Activated naive CD4-positive, alpha-beta T cell treated with anti-CD3 and anti-CD28 coated beads, Interleukin-2, amount 50 U/mL, for 16 hours (primary cell): ENCODE results near the gene IL1A.

Source experiments
- DNase-seq: peaks from one replicate; pipeline ENCODE4 v3.0.0-alpha.2; 2020

Gene IL1A

GRCh38 chr2:112817082-112817689, 32.9 kb upstream of the IL1A start:
- DNase-seq: no peak

GRCh38 chr2:112814278-112814677, 30.0 kb upstream of the IL1A start:
- no peak for DNase-seq

GRCh38 chr2:112813280-112813966, 29.1 kb upstream of the IL1A start:
- no peak for DNase-seq

GRCh38 chr2:112812318-112813267, 28.3 kb upstream of the IL1A start:
- no peak for DNase-seq

DNA sequence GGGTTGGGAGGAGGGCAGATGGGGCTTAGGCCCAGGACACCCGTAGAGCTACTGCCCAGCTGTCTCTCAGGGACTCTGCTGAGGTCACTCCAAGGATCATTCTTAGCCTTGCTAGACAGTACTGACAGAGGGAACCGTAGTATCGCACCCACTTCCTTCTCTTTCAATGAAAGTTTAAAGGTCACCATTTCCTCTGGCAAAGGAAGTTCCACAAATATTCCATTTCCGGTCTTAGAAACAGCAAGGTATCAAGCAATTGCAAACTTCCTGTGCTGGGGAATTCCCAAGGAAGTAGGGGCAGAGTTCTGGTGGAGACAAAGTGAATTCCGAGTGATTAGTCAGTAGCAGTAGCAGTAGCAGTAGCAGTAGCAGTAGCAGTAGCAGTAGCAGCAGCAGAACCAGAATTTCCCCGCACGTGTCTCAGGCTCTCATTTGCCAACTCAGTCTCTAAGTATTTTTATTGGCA, 27.6 kb upstream of the IL1A start:
- DNase-seq: no peak

DNA sequence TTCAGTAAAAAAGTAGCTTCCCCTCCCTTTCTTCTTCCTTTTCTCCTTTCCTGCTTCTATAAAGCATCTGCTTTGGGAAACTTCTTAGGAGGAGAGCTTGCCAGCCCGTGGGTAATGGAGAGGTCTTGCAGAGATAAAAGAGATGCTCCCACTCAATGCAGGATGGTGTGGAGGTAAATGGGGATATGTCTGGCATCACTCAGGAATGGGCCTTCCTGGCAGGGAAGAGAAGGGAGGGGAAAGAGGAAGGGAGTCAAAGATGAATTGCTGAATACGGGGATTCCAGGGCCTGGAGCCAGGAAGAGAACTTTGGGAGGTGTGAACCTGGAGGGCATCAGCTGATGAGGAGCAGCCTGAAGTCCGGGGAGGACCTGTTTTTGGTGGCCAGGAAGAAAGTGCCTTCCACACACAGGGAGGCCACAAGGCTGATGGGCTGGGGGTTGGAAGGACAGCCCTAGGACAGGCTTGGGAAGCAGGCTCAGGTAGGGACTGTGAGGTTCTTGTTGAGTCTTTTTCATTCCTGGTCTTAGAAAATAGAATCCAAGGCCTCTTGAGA, 27.1 kb upstream of the IL1A start:
- DNase-seq: no peak

- DNase-seq: no peak
Observed at GRCh38 chr2:112809112-112809511, 24.8 kb upstream of the IL1A start.

GRCh38 chr2:112807233-112807807, 23.0 kb upstream of the IL1A start:
- no peak for DNase-seq

GRCh38 chr2:112805542-112805941, 21.2 kb upstream of the IL1A start:
- DNase-seq: no peak

DNA sequence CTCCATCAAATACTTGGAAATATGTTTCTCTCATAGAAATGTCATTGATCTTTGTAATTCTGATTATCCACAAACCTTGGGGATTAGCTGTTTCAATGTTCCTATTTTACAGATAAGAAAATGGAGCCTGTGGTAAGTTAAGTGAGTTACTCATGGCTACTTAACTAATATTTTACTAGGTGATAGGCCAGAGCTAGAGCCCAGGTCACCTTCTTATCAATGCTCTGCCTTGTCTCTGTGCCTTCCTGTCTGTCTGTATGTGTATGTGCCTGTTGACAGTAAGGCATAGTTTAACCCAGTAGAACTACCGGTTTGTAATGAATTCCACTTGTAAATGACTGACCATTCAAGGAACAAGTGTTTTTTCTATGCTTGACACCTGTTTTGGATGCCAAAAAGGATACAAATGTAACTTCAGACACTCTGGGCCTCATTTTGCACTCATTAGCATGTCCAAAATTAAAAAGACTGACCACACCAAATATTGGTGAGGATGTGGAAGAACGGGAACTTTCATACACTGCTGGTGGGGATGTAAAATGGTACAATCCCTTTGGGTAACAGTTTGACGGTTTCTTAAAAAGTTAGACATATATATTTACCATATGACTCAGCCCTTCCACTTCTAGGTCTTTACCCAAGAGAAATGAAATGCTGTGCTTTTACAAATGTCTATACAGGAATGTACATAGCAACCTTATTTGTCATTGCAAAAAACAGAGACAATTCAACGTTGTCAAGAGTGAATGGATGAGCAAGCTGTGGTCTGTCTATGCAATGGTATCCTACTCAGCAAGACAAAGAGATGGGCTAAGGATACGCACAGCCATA, 19.6 kb upstream of the IL1A start:
- no peak for DNase-seq

- DNase-seq: no peak
Observed at GRCh38 chr2:112800881-112801583, 16.7 kb upstream of the IL1A start.

DNA sequence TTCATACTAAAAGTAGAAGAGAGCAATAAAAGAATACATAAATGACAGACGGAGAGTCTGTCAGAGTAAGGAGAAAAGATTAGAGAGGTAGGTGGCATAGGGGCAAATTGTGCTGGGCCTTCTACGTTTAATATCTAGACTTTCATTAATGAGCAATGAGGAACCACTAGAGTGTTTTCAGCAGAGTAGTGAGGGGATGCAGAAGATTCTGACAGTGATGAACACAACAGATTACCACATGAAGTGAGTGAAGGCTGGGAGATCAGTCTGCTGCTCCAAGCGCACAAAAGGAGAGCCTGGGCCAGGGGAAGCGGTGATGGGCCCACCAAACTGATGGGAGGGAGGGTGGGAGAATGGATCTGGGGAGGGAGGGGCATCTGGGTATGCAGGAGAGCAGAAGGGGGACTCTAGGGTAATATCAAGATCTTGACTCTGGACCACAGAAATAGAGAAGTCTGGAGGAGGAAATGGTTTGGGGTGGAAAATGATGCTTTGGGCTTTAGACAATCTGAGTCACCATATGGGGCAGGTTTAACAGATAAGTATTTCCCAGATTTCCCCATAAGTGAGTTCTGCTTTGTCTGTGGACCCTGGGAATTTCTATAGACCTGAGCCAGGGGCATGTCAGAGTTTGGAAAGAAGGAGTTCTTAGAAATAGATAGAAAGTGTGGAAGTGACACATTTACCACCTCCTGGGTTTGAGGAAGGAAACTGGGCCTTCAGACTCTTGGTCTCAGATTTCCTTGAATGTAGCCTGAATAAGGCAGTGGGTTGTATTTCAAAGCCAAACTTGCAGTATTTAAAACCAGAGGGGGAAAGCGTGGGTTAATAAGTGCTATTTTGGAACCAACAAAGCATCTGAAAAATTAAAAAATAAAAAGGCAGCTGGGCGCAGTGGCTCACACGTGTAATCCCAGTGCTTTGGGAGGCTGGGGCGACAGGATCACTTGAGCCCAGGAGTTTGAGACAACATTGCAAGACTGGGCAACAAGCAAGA, 15.0 kb upstream of the IL1A start:
- no peak for DNase-seq

GRCh38 chr2:112796486-112796885, 12.2 kb upstream of the IL1A start:
- DNase-seq: no peak

DNA sequence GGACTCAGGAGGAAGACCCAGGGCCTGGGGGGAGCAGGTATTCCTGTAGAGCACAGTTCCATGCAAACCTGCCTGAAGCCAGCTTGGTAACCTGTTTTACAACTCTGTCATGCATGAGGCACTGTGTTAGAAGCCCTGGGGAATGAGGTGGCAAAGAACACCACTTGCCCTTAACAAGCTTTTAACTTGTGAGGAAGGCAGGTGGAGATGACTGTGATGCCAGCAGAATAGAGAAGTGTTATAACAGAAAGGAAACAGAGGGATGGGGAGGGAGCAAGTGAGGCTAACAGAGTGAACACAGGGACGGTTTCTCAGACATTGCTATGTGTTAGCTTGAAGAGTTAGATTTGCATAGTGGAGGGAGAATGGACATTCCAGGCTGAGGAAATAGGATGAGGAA, 11.5 kb upstream of the IL1A start:
- DNase-seq: no peak

DNA sequence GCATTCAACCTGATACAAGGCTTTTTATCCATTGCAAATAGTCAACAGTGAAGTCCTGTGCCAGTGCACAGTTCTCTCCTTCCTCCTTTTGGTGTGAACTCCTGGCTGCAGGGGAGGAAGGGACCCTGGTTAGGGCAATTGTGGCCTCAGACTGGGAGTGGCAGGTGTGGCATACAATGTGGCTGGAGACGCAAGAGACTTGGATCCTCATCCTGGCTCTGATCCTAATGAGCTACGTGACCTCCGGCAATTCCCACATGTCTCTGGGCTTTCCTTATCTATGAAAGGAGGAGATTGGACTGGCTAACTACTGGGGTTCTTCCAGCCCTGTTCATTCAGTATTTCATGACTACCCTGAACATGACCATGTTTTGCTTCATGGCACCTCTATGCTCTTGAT, 10.5 kb upstream of the IL1A start:
- DNase-seq: no peak

GRCh38 chr2:112794131-112794733, 9.9 kb upstream of the IL1A start:
- DNase-seq: no peak

DNA sequence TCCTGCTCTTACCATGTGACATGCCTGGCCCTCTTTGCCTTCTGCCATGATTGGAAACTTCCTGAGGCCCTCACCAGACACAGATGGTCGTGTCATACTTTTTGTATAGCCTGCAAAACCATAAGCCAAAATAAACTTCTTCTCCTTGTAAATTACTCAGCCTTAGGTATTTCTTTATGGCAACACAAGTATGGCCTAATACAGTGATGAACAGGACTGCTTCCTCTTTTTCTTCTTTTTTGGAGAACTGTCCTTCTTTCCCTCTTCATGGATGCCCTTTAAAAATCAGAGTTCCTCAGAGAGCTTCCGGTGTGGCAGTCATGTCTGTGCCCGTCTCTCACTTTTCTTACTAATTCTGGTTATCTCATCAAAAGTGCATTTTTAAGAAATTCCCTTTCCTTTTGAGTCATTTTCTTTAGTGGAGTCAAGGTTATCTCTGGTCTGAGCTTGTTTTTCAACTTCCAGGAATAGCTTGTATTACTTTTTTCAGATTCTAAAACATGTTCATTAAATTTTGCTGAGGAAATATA, 9.2 kb upstream of the IL1A start:
- DNase-seq: no peak

- DNase-seq: no peak
Observed at GRCh38 chr2:112792419-112792818, 8.1 kb upstream of the IL1A start.

- no peak for DNase-seq
Observed at GRCh38 chr2:112791693-112792230, 7.5 kb upstream of the IL1A start.
